ENCODE measurements around the gene DUSP15.

DNA sequence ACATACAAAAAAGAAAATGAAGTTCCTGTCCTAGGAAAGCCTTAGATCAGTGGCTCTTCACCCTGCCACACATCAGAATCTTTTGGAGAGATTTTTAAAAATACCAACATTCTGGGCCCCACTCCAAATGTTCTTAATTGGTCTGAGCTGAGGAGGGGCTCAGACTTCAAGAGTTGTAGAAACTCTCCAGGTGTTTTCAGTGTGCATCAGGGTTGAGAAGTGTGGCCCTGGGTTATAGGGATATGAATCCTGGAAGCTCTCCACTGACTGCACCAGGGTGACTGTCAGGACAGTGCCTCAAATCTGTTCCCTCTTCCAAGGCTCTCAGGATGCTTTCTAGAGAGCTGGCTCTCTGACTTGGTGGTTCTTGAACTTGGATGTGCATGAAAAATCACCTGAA, 56.7 kb downstream of the DUSP15 start:
- TF ChIP-seq, protein P1, sequence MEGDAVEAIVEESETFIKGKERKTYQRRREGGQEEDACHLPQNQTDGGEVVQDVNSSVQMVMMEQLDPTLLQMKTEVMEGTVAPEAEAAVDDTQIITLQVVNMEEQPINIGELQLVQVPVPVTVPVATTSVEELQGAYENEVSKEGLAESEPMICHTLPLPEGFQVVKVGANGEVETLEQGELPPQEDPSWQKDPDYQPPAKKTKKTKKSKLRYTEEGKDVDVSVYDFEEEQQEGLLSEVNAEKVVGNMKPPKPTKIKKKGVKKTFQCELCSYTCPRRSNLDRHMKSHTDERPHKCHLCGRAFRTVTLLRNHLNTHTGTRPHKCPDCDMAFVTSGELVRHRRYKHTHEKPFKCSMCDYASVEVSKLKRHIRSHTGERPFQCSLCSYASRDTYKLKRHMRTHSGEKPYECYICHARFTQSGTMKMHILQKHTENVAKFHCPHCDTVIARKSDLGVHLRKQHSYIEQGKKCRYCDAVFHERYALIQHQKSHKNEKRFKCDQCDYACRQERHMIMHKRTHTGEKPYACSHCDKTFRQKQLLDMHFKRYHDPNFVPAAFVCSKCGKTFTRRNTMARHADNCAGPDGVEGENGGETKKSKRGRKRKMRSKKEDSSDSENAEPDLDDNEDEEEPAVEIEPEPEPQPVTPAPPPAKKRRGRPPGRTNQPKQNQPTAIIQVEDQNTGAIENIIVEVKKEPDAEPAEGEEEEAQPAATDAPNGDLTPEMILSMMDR (conservative IDR thresholded peaks at IDR 0.05; ENCODE audit: low read depth, low read length) = no peak
- no peak for TF ChIP-seq EZH2 (IDR thresholded peaks at IDR 0.05; ENCODE audit: low read length, unreplicated experiment)
- TF ChIP-seq EZH2phosphoT487 (IDR thresholded peaks at IDR 0.05; ENCODE audit: borderline replicate concordance, low read length) = no peak
